GM12875 (cell line): Measurements from ENCODE around the gene VILL.

Source experiments
- H3K4me3 ChIP-seq: one replicate; pipeline ENCODE4 v1.5.1; 2011; ENCODE audit warnings: low read depth, low read length, control low read depth
- CTCF ChIP-seq: IDR thresholded peaks from 2 replicates; pipeline ENCODE4 v1.5.1; 2011; ENCODE audit warnings: low read depth, mild to moderate bottlenecking, control low read depth, inconsistent platforms, low read length, moderate library complexity, borderline replicate concordance; ENCODE audit not compliant: insufficient read depth

Gene VILL

GRCh38 chr3:37990527-37990926 lies at the start of gene VILL:
Gene VILL (plus strand): TSS chr3:37990786. CDS start chr3:37993673, 2,887 bp downstream.
- H3K4me3 ChIP-seq = no peak within 1 kb of the TSS
- TF ChIP-seq CTCF = no peak

- no peak for TF ChIP-seq CTCF
- H3K4me3 ChIP-seq = no peak overlapping the region
Measured at GRCh38 chr3:37941608-37942508, 48.7 kb upstream of the VILL start.

- H3K4me3 ChIP-seq = no peak overlapping the region
- no peak for TF ChIP-seq CTCF
Measured at GRCh38 chr3:37942646-37943045, 47.9 kb upstream of the VILL start.

- TF ChIP-seq CTCF = no peak
Measured at GRCh38 chr3:37943126-37943525, 47.5 kb upstream of the VILL start.

GRCh38 chr3:37943631-37944314 lies 46.8 kb upstream of the VILL start:
- TF ChIP-seq CTCF = no peak

More at GRCh38 chr3:37943126-37943525, 47.5 kb upstream of the VILL start:
- H3K4me3 ChIP-seq = no peak overlapping the region

GRCh38 chr3:37944391-37944842 lies 46.2 kb upstream of the VILL start:
- TF ChIP-seq CTCF = no peak
- H3K4me3 ChIP-seq = no peak overlapping the region

More at GRCh38 chr3:37943631-37944314, 46.8 kb upstream of the VILL start:
- H3K4me3 ChIP-seq = no peak overlapping the region
